GOT3 (cell line): ENCODE measurements around the gene ZNF783.
"Not testable (repeated sequence)": the region's sequence is repeated elsewhere in the genome, so short reads cannot be mapped to it uniquely, and the experiment has no call there.

ENCODE experiments used
- DNase-seq: peaks from one replicate; lab custom pipeline; 2025; ENCODE audit warnings: mixed read lengths; lab: John Stamatoyannopoulos, UW

Gene ZNF783

DNA sequence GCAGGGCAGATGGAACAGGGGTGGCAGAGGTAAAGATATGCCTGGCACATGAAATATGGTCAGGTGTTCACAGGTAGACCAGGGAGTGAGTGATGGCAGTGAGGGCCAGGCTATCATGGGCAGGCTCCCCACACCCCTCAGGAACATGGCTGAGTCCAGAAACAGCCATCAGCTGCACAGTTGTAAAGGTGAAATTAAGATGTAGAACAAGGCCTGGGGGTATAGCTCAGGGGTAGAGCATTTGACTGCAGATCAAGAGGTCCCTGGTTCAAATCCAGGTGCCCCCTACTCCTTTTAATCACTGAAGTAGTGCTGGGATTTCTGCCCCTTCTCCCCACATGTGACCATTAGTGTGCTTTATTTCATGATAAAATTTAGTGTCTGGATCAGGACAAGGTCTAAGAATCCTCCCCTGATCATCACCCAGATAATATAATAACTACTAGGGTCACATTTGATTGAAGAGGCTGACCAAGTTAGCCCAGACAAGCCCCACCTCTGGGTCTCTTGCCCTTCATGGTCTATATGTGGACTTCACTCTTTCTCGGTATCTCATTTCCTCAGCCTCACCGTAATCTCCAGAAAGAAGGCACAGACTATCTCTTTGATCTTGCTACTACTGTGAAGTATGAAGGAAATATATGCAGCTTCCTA is 69.0 kb downstream of the ZNF783 start:
- no peak for DNase-seq

DNA sequence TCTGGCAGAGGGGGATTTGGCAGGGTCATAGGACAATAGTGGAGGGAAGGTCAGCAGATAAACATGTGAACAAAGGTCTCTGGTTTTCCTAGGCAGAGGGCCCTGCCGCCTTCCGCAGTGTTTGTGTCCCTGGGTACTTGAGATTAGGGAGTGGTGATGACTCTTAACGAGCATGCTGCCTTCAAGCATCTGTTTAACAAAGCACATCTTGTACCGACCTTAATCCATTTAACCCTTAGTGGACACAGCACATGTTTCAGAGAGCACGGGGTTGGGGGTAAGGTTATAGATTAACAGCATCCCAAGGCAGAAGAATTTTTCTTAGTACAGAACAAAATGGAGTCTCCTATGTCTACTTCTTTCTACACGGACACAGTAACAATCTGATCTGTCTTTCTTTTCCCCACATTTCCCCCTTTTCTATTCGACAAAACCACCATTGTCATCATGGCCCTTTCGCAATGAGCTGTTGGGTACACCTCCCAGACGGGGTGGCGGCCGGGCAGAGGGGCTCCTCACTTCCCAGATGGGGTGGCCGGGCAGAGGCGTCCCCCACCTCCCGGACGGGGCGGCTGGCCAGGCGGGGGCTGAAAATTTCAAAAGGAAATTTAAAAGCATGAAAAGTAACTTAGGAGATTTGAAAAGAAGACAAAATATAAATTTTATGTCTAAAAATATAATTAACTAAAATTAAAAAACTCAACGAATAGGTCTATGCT is 70.8 kb downstream of the ZNF783 start:
- DNase-seq: not testable (repeated sequence)

DNA sequence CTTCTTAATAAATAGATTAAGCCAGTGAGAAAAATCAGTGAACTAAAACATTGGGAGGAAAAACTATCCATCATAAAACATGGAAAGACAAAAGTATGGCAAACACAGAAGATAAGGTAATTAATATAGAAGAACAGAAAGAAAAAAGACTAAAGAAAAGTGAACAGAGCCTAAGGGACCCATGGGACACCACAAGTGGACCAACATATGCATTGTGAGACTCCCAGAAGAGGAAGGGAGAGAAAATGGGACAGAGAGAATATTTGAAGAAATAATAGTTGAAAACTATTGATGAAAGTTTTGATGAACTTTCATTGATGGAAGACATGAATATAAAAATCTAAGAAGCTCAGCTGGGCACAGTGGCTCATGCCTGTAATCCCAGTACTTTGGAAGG is 71.3 kb downstream of the ZNF783 start:
- DNase-seq: no peak

DNA sequence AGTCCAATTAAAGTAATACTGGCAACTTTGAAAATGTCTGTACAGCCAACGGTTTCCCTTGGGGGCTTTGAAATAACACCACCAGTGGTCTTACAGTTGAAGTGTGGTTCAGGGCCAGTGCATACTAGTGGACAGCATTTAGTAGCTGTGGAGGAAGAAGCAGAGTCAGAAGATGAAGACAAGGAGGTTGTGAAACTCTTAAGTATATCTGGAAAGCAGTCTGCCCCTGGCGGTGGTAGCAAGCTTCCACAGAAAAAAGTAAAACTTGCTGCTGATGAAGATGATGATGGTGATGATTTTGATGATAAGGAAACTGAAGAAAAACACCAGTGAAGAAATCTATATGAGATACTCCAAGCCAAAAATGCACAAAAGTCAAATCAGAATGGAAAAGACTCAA is 72.2 kb downstream of the ZNF783 start:
- no peak for DNase-seq
